Measurements from ENCODE around the gene PPP1R11. TPM values are rescaled to one million over a fixed set of nuclear protein-coding genes. Genes with fewer than 3 reads are reported as not detected.

PPP1R11 gene
- total and polyA plus RNA-seq, 2 of the 13 experiments (the other 11 are each of a cell fraction or from before 2014, with no cell fraction given) = 32.1 to 58.9 TPM

GRCh38 chr6:30101444-30102413 lies 34.7 kb downstream of the PPP1R11 start (continued):
- TF ChIP-seq MEF2D (CRISPR knock-in tag; IDR thresholded peaks at IDR 0.05) = peak; percentile 57; the same call in 1 of the 2 replicates
- TF ChIP-seq ZNF12 (CRISPR knock-in tag; IDR thresholded peaks at IDR 0.05) = peak; percentile 36; the same call in 1 of the 2 replicates
- no peak for TF ChIP-seq CSRNP2 (CRISPR knock-in tag; conservative IDR thresholded peaks at IDR 0.05; ENCODE audit: low read depth)
- TF ChIP-seq, protein P1, sequence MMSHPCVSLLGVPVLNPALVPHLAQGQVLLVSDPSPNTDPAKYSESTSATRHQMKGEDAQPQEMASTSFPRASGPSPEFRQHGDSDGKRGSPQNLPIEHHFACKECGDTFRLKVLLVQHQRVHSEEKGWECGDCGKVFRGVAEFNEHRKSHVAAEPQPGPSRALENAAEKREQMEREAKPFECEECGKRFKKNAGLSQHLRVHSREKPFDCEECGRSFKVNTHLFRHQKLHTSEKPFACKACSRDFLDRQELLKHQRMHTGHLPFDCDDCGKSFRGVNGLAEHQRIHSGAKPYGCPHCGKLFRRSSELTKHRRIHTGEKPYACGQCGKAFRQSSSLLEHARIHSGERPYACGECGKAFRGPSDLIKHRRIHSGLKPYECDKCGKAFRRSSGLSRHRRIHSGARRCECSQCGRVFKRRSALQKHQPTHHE (CRISPR knock-in tag; IDR thresholded peaks at IDR 0.05; ENCODE audit: borderline replicate concordance) = peak; percentile 79; the same call in 1 of the 2 replicates
- TF ChIP-seq ZNF709 (CRISPR knock-in tag; IDR thresholded peaks at IDR 0.05) = no peak; the same call in 1 of the 2 replicates
- TF ChIP-seq CEBPG (CRISPR knock-in tag; IDR thresholded peaks at IDR 0.05) = no peak
- 0 out of 2 replicates have a peak, but pooled peaks have one; percentile 12 for TF ChIP-seq ZBTB21 (CRISPR knock-in tag; IDR thresholded peaks at IDR 0.05)
- TF ChIP-seq, protein P2, sequence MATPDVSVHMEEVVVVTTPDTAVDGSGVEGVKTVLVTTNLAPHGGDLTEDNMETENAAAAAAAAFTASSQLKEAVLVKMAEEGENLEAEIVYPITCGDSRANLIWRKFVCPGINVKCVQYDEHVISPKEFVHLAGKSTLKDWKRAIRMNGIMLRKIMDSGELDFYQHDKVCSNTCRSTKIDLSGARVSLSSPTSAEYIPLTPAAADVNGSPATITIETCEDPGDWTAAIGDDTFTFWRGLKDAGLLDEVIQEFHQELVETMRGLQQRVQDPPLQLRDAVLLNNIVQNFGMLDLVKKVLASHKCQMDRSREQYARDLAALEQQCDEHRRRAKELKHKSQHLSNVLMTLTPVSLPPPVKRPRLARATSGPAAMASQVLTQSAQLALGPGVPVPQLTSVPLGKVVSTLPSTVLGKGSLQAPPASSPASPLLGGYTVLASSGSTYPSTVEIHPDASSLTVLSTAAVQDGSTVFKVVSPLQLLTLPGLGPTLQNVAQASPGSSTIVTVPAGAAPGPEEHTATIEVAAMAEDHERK (CRISPR knock-in tag; IDR thresholded peaks at IDR 0.05; ENCODE audit: low read depth) = no peak
- no peak; the same call in 1 of the 2 replicates for TF ChIP-seq ZNF772 (CRISPR knock-in tag; IDR thresholded peaks at IDR 0.05)
- no peak for TF ChIP-seq ZNF670 (CRISPR knock-in tag; IDR thresholded peaks at IDR 0.05; ENCODE audit: borderline replicate concordance)
- TF ChIP-seq HMG20A (CRISPR knock-in tag; IDR thresholded peaks at IDR 0.05; ENCODE audit: borderline replicate concordance) = 0 out of 2 replicates have a peak, but pooled peaks have one; percentile 9
- TF ChIP-seq SRSF1 (optimal IDR thresholded peaks at IDR 0.05; ENCODE audit: low read depth, low read length) = no peak
- TF ChIP-seq CCDC6 (CRISPR knock-in tag; IDR thresholded peaks at IDR 0.05) = peak; percentile 82; the same call in 1 of the 2 replicates
- TF ChIP-seq CBFB (CRISPR knock-in tag; IDR thresholded peaks at IDR 0.05) = peak; percentile 54; the same call in 1 of the 2 replicates
- TF ChIP-seq KAT8 (CRISPR knock-in tag; IDR thresholded peaks at IDR 0.05) = peak; percentile 76
- TF ChIP-seq DDIT3 (CRISPR knock-in tag; IDR thresholded peaks at IDR 0.05) = no peak; the same call in 1 of the 2 replicates
- no peak for TF ChIP-seq ZNF3 (CRISPR knock-in tag; IDR thresholded peaks at IDR 0.05)
- TF ChIP-seq ZNF572 (CRISPR knock-in tag; IDR thresholded peaks at IDR 0.05) = 0 out of 2 replicates have a peak, but pooled peaks have one; percentile 47
- TF ChIP-seq, protein P3, sequence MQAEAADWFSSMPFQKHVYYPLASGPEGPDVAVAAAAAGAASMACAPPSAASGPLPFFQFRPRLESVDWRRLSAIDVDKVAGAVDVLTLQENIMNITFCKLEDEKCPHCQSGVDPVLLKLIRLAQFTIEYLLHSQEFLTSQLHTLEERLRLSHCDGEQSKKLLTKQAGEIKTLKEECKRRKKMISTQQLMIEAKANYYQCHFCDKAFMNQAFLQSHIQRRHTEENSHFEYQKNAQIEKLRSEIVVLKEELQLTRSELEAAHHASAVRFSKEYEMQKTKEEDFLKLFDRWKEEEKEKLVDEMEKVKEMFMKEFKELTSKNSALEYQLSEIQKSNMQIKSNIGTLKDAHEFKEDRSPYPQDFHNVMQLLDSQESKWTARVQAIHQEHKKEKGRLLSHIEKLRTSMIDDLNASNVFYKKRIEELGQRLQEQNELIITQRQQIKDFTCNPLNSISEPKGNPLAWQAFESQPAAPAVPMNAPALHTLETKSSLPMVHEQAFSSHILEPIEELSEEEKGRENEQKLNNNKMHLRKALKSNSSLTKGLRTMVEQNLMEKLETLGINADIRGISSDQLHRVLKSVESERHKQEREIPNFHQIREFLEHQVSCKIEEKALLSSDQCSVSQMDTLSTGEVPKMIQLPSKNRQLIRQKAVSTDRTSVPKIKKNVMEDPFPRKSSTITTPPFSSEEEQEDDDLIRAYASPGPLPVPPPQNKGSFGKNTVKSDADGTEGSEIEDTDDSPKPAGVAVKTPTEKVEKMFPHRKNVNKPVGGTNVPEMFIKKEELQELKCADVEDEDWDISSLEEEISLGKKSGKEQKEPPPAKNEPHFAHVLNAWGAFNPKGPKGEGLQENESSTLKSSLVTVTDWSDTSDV (CRISPR knock-in tag; IDR thresholded peaks at IDR 0.05) = no peak
- no peak for TF ChIP-seq TEF (CRISPR knock-in tag; IDR thresholded peaks at IDR 0.05)
- no peak for TF ChIP-seq ZNF615 (CRISPR knock-in tag; IDR thresholded peaks at IDR 0.05; ENCODE audit: borderline replicate concordance)
